Activated naive CD8-positive, alpha-beta T cell treated with anti-CD3 and anti-CD28 coated beads, Interleukin-2, amount 10 ng/mL, durations not matched to agents 7 days and 5 days (primary cell): ENCODE results near the gene NME9. TPM values are rescaled to one million over a fixed set of nuclear protein-coding genes. Genes with fewer than 3 reads are reported as not detected.
"Not testable (repeated sequence)": the region's sequence is repeated elsewhere in the genome, so short reads cannot be mapped to it uniquely, and the experiment has no call there.

ENCODE experiments used
- ATAC-seq: fragments of 150-1000 bp; cut with Tn5 transposase; one replicate; pipeline ENCODE4 v1.10.0; 2021; ENCODE audit warnings: low read depth, moderate library complexity
- POLR2A ChIA-PET: fragments of 350-600 bp; sonication (Branson Sonifier 250); formaldehyde crosslinking; loops from one replicate; lab custom pipeline; 2021; ENCODE audit warnings: antibody characterized with exemption; lab: Charles Lee
- DNase-seq: peaks from one replicate; pipeline ENCODE4 v3.0.0; 2021
- H3K27ac Mint-ChIP-seq: one replicate; pipeline ENCODE4 v1.8.0; 2022; ENCODE audit warnings: mild to moderate bottlenecking, mixed read lengths
- H3K27me3 Mint-ChIP-seq: one replicate; pipeline ENCODE4 v1.8.0; 2022; ENCODE audit warnings: mild to moderate bottlenecking, moderate library complexity, mixed read lengths
- H3K36me3 Mint-ChIP-seq: one replicate; pipeline ENCODE4 v1.8.0; 2021; ENCODE audit warnings: mild to moderate bottlenecking, mixed read lengths
- H3K4me1 Mint-ChIP-seq: one replicate; pipeline ENCODE4 v1.8.0; 2021; ENCODE audit warnings: mixed read lengths
- H3K4me3 Mint-ChIP-seq: one replicate; pipeline ENCODE4 v1.8.0; 2022; ENCODE audit warnings: mild to moderate bottlenecking, moderate library complexity, mixed read lengths
- H3K9me3 Mint-ChIP-seq: one replicate; pipeline ENCODE4 v1.8.0; 2021; ENCODE audit warnings: mixed read lengths
- total RNA-seq, 2 experiments: library from RNA; stranded (reverse); gene quantifications; one replicate each; pipeline ENCODE4 v1.2.3, GENCODE V29; 2021

The NME9 gene, protein sequence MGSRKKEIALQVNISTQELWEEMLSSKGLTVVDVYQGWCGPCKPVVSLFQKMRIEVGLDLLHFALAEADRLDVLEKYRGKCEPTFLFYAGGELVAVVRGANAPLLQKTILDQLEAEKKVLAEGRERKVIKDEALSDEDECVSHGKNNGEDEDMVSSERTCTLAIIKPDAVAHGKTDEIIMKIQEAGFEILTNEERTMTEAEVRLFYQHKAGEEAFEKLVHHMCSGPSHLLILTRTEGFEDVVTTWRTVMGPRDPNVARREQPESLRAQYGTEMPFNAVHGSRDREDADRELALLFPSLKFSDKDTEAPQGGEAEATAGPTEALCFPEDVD
- total RNA-seq: 1 to 10 TPM in 1 of 2 experiments, under 1 TPM in 1; 0.57 to 1.7 TPM

- H3K4me1 Mint-ChIP-seq: peaks cover 30% of the 10 kb centered on the region
- no peaks in the 10 kb centered on the region for H3K9me3 Mint-ChIP-seq
- peaks cover 3% of the 10 kb centered on the region for H3K27me3 Mint-ChIP-seq
- POLR2A ChIA-PET: interaction anchor here (2.6 kb wide), 1 partner anchor 142 kb away, joined by 14 read pairs; the partner anchor contains the start of gene ARMC8
- DNase-seq (peak; percentile 89), ATAC-seq (peak; percentile 88)
- H3K27ac Mint-ChIP-seq: peak within 1 kb of the TSS; percentile 83
- peak within 1 kb of the TSS; percentile 90 for H3K4me3 Mint-ChIP-seq
- no peaks in the 10 kb centered on the region for H3K36me3 Mint-ChIP-seq
These were observed at the start of gene NME9 for GRCh38 chr3:138329127-138329983. Gene NME9, minus strand, starts transcription at chr3:138329851. Its CDS starts 516 bp downstream, at chr3:138329335.

DNA sequence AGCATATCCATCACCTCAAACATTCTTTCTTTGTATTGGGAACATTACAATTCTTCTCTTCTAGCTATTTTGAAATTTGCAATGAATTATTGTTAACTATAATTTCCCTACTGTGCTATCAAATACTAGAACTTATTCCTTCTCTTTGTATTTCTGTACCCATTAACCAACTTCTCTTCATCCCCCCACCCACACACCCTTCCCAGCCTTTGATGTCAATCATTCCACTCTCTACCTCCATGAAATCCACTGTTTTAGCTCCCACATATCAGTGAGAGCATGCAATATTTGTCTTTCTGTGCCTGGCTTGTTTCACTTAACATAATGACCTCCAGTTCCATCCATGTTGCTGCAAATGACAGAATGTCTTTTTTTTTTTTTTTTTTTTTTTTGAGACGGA, 49.3 kb upstream of the NME9 start:
- Mint-ChIP-seq H3K36me3 (no peaks in the 10 kb centered on the region), H3K4me3 (no peak overlapping the region), H3K4me1 (peaks cover 2% of the 10 kb centered on the region), H3K9me3 (no peaks in the 10 kb centered on the region), H3K27ac (no peak overlapping the region), H3K27me3 (no peaks in the 10 kb centered on the region)
- POLR2A ChIA-PET: no interaction called here
- DNase-seq (no peak), ATAC-seq (no peak)

- Mint-ChIP-seq H3K9me3 (no peaks in the 10 kb centered on the region), H3K36me3 (no peaks in the 10 kb centered on the region), H3K27ac (no peak overlapping the region), H3K4me1 (peaks cover 2% of the 10 kb centered on the region), H3K27me3 (no peaks in the 10 kb centered on the region), H3K4me3 (no peak overlapping the region)
- DNase-seq: no peak
- POLR2A ChIA-PET: no interaction called here
- ATAC-seq: no peak
These were observed 48.7 kb upstream of the NME9 start for GRCh38 chr3:138378331-138378730.

DNA sequence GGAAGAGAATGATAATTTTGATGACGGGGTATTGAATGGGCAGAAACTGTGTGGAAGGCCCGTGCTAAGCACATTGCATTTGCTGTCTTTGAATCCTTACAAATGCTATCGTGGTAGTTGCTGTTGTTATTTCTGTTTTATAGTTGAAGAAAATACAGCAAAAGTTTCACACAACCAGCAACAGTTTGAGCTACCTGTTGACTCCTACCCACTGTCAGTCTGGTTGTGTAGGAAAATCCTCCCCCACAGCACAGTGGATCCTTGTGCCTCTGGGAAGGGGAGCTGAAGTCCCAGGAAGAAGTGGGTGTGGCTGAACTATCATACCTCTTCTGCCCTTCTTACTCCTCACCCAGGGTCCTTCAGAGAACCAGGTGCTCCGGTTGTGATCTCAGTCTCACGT, 48.2 kb upstream of the NME9 start:
- ATAC-seq (no peak), DNase-seq (no peak)
- no peaks in the 10 kb centered on the region for H3K9me3 Mint-ChIP-seq
- H3K4me3 Mint-ChIP-seq: no peak overlapping the region
- H3K36me3 Mint-ChIP-seq: no peaks in the 10 kb centered on the region
- H3K27ac Mint-ChIP-seq: no peak overlapping the region
- peaks cover 2% of the 10 kb centered on the region for H3K4me1 Mint-ChIP-seq
- POLR2A ChIA-PET: no interaction called here
- peaks cover 2% of the 10 kb centered on the region for H3K27me3 Mint-ChIP-seq

DNA sequence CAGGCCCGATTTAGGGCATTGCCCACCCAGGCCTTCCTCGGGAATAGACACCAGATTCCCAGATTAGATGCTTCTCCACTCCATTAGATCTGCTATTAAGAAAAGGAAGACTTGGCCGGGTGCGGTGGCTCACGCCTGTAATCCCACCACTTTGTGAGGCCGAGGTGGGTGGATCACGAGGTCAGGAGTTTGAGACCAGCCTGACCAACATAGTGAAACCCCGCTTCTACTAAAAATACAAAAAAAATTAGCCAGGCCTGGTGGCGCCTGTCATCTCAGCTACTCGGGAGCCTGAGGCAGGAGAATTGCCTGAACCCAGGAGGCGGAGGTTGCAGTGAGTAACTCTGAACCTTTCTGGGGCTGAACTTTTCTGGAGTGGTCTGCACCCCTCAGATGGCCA, 47.6 kb upstream of the NME9 start:
- not testable (repeated sequence) for H3K27me3 Mint-ChIP-seq, DNase-seq, ATAC-seq

DNA sequence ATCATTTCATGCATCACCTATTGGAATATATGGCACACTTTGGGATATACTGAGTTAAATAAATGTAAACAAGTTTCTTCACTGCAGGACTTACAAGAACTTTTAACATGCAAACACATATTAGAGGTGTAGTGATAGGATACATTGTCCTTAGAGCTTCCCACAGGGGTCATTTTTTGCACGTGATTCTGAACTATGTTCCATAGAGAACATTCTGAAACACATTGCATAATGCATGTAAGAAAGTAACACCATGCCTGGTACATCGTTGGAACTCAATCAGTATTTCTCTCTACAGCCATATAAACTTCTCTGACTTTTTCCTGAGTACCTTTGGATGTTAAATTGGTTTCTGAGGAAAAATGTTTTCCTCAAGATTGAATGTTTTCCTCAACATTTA, 47.0 kb upstream of the NME9 start:
- ATAC-seq (no peak), DNase-seq (no peak)
- no peak overlapping the region for H3K4me3 Mint-ChIP-seq
- H3K4me1 Mint-ChIP-seq: peaks cover 2% of the 10 kb centered on the region
- POLR2A ChIA-PET: no interaction called here
- no peak overlapping the region for H3K27ac Mint-ChIP-seq
- H3K36me3 Mint-ChIP-seq: no peaks in the 10 kb centered on the region
- no peaks in the 10 kb centered on the region for H3K9me3 Mint-ChIP-seq
- peaks cover 6% of the 10 kb centered on the region for H3K27me3 Mint-ChIP-seq

More for the DNA sequence above, 47.6 kb upstream of the NME9 start:
- H3K4me3 Mint-ChIP-seq, H3K36me3 Mint-ChIP-seq, POLR2A ChIA-PET, H3K9me3 Mint-ChIP-seq, H3K4me1 Mint-ChIP-seq, H3K27ac Mint-ChIP-seq: not testable (repeated sequence)

GRCh38 chr3:138375447-138375846, 45.8 kb upstream of the NME9 start:
- no peak for DNase-seq
- Mint-ChIP-seq H3K4me1 (peaks cover 5% of the 10 kb centered on the region), H3K27me3 (peaks cover 13% of the 10 kb centered on the region), H3K9me3 (no peaks in the 10 kb centered on the region), H3K36me3 (no peaks in the 10 kb centered on the region), H3K27ac (no peak overlapping the region), H3K4me3 (no peak overlapping the region)
- ATAC-seq: no peak
- POLR2A ChIA-PET: no interaction called here

DNA sequence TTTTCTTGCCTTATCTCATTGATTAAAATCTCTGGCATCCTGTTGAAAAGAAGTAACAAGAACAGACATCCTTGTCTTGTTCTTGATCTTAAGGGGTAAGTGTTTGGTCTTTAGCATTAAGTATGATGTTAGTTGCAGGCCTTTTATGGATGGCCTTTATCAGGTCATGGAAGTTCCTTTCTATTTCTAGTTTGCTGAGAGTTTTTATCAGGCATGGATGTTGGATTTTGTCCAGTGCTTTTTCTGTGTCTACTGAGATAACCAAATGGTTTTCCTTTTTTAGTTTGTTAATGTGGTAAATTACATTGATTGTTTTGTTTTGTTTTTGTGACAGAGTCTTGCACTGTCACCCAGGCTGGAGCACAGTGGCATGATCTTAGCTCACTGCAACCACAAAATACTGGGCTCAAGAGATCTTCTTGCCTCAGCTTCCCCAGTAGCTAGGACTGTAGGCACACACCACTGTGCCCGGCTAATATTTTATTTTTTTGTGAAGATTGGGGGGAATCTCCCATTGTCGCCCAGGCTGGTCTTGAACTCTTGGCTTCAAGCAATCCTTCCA, 45.0 kb upstream of the NME9 start:
- H3K9me3 Mint-ChIP-seq: no peaks in the 10 kb centered on the region
- H3K27ac Mint-ChIP-seq: no peak overlapping the region
- H3K4me1 Mint-ChIP-seq: peaks cover 5% of the 10 kb centered on the region
- ATAC-seq (no peak), DNase-seq (no peak)
- H3K27me3 Mint-ChIP-seq: peaks cover 21% of the 10 kb centered on the region
- no peaks in the 10 kb centered on the region for H3K36me3 Mint-ChIP-seq
- H3K4me3 Mint-ChIP-seq: no peak overlapping the region
- POLR2A ChIA-PET: no interaction called here

DNA sequence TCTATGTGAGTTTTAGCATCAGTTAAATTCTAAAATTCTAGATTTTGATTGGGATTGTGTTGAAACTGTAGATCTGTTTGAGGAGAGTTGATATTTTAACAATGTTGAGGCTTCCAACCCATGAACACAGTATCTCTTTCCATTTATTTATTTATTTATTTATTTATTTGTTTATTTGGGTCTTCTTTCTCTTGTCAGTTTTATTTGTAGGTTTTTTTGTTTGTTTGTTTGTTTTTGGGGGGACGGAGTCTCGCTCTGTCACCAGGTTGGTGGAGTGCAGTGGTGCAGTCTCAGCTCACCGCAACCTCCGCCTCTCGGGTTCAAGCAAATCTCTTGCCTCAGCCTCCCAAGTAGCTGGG, 44.1 kb upstream of the NME9 start:
- Mint-ChIP-seq H3K9me3 (no peaks in the 10 kb centered on the region), H3K4me3 (no peak overlapping the region), H3K4me1 (peaks cover 5% of the 10 kb centered on the region), H3K27me3 (peaks cover 21% of the 10 kb centered on the region), H3K36me3 (no peaks in the 10 kb centered on the region), H3K27ac (no peak overlapping the region)
- no peak for ATAC-seq
- POLR2A ChIA-PET: no interaction called here
- DNase-seq: no peak

DNA sequence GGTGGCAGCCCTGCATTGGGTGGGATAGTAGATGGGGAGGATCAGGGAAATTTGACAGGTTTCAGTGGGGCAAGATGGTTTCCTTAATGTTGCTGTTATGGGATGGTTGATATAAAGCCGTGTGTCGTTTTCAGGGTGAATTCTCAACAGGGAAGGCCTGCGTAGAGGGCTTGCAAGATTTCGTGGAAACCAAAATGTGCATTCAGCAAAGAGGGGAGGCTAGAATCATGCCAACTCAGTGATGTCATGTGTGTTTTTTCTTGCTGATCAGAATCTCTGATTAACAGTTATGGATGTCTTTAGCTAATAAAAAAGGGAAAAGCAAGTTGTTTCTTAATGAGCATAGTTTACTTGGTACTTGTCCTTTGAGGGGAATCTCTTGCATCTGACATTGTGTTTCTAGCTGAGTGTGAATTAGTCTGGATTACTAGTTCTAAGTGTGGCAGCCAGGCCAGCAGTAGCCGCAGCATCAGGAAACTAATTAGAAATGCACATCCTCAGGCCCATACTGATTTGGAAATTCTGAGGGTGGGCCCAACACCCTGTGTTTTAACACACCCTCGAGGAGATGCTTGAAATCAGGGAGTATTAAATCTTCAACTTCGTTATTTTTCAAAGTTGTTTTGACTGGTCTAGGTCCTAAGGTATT, 43.6 kb upstream of the NME9 start:
- Mint-ChIP-seq H3K9me3 (no peaks in the 10 kb centered on the region), H3K27ac (no peak overlapping the region), H3K4me3 (no peak overlapping the region), H3K27me3 (peaks cover 21% of the 10 kb centered on the region), H3K4me1 (peaks cover 5% of the 10 kb centered on the region), H3K36me3 (no peaks in the 10 kb centered on the region)
- POLR2A ChIA-PET: no interaction called here
- no peak for ATAC-seq
- DNase-seq: no peak

- Mint-ChIP-seq H3K27me3 (peaks cover 22% of the 10 kb centered on the region), H3K4me1 (peaks cover 3% of the 10 kb centered on the region), H3K4me3 (no peak overlapping the region), H3K36me3 (no peaks in the 10 kb centered on the region), H3K9me3 (no peaks in the 10 kb centered on the region), H3K27ac (no peak overlapping the region)
- DNase-seq (no peak), ATAC-seq (no peak)
- POLR2A ChIA-PET: no interaction called here
These were observed 41.7 kb upstream of the NME9 start for GRCh38 chr3:138371070-138371965.

GRCh38 chr3:138370321-138370720, 40.7 kb upstream of the NME9 start:
- Mint-ChIP-seq H3K4me1 (peaks cover 3% of the 10 kb centered on the region), H3K36me3 (no peaks in the 10 kb centered on the region), H3K27me3 (peaks cover 24% of the 10 kb centered on the region), H3K9me3 (no peaks in the 10 kb centered on the region), H3K27ac (no peak overlapping the region), H3K4me3 (no peak overlapping the region)
- DNase-seq (no peak), ATAC-seq (no peak)
- POLR2A ChIA-PET: no interaction called here
